H1 (cell line): ENCODE data around the gene ADAT3. TPM values are rescaled to one million over a fixed set of nuclear protein-coding genes. Genes with fewer than 3 reads are reported as not detected.

ENCODE experiments used
- CTCF ChIA-PET: fragments of 300-600 bp; sonication (Branson Sonifier 250); formaldehyde crosslinking; loops from one replicate; lab custom pipeline; 2021; ENCODE audit not compliant: partially characterized antibody; lab: Charles Lee
- POLR2A ChIA-PET: fragments of 300-600 bp; sonication (Branson Sonifier 250); formaldehyde crosslinking; loops from one replicate; lab custom pipeline; 2021; ENCODE audit warnings: inconsistent platforms; ENCODE audit not compliant: partially characterized antibody; lab: Charles Lee
- DNase-seq, 2 experiments: peaks; one replicate each; pipeline versions ENCODE4 v3.0.0 to v3.0.0-alpha.2; 2010 to 2022; ENCODE audit warnings: low spot score in 2 of 2, low read depth in 1 of 2, mixed read lengths in 1 of 2
- FAIRE-seq: peaks from 2 replicates; lab custom pipeline; 2011; peaks lifted over from hg19 to GRCh38; lab: Jason Lieb, UNC
- H2AFZ ChIP-seq: 2 replicates; pipeline ENCODE4 v1.8.1; 2012; ENCODE audit warnings: low read length, inconsistent platforms
- H2AK5ac ChIP-seq: 2 replicates; pipeline ENCODE4 v1.6.1; 2013; ENCODE audit warnings: low read depth, low read length
- H2BK120ac ChIP-seq: replicated peaks from 2 replicates; pipeline ENCODE3; 2013; ENCODE audit warnings: low read depth, low read length, inconsistent platforms
- H2BK12ac ChIP-seq: 2 replicates; pipeline ENCODE4 v1.6.1; 2013; ENCODE audit warnings: low read depth, low read length
- H2BK15ac ChIP-seq: 2 replicates; pipeline ENCODE4 v1.6.1; 2013; ENCODE audit warnings: low read length
- H2BK20ac ChIP-seq: 2 replicates; pipeline ENCODE4 v1.6.1; 2013; ENCODE audit warnings: low read length
- H2BK5ac ChIP-seq: 2 replicates; pipeline ENCODE4 v1.6.1; 2013; ENCODE audit warnings: low read depth, low read length
- H3K14ac ChIP-seq: 2 replicates; pipeline ENCODE4 v1.6.1; 2013; ENCODE audit warnings: inconsistent platforms; ENCODE audit not compliant: insufficient read length
- H3K18ac ChIP-seq: 2 replicates; pipeline ENCODE4 v1.6.1; 2013; ENCODE audit warnings: low read length; ENCODE audit errors: extremely low read depth
- H3K23ac ChIP-seq: 2 replicates; pipeline ENCODE4 v1.6.1; 2013; ENCODE audit warnings: inconsistent platforms; ENCODE audit not compliant: insufficient read length
- H3K23me2 ChIP-seq: 2 replicates; pipeline ENCODE4 v1.6.1; 2013; ENCODE audit warnings: low read depth, low read length
- H3K27ac ChIP-seq: 2 replicates; pipeline ENCODE4 v1.6.1; 2011; ENCODE audit warnings: low read depth, low read length, inconsistent platforms
- H3K27me3 ChIP-seq, 4 experiments: replicated peaks in 1 of 4; 1 replicate in 1 of 4; 2 replicates in 3 of 4; pipeline versions ENCODE4 v1.6.1 to v1.8.1; 2011 to 2013; ENCODE audit warnings: low read length in 3 of 4, mild to moderate bottlenecking in 3 of 4, inconsistent platforms in 2 of 4, mixed read lengths in 2 of 4, moderate library complexity in 1 of 4; ENCODE audit not compliant: control insufficient read depth in 3 of 4, insufficient read depth in 3 of 4; ENCODE audit errors: extremely low read depth in 1 of 4
- H3K36me3 ChIP-seq, 4 experiments: 2 replicates each; pipeline versions ENCODE4 v1.6.1 to v1.8.1; 2011 to 2013; ENCODE audit warnings: mild to moderate bottlenecking in 4 of 4, low read length in 3 of 4, moderate library complexity in 2 of 4, control low read depth in 1 of 4, inconsistent platforms in 1 of 4; ENCODE audit not compliant: insufficient read depth in 4 of 4, control insufficient read depth in 2 of 4
- H3K4ac ChIP-seq: replicated peaks from 2 replicates; pipeline ENCODE3; 2013; ENCODE audit warnings: low read length, low read depth, mixed read lengths, inconsistent platforms; ENCODE audit not compliant: insufficient read length
- H3K4me1 ChIP-seq, 4 experiments: replicated peaks in 1 of 4; 1 replicate in 1 of 4; 2 replicates in 3 of 4; pipeline versions ENCODE4 v1.6.1 to v1.8.1; 2011 to 2013; ENCODE audit warnings: low read length in 3 of 4, inconsistent platforms in 2 of 4, mixed read lengths in 1 of 4; ENCODE audit not compliant: insufficient read depth in 4 of 4, control insufficient read depth in 3 of 4
- H3K4me2 ChIP-seq, 2 experiments: 2 replicates each; pipeline versions ENCODE4 v1.6.1 to v1.8.1; 2011 to 2013; ENCODE audit warnings: low read depth in 2 of 2, low read length in 2 of 2, control low read depth in 1 of 2, inconsistent platforms in 1 of 2, mild to moderate bottlenecking in 1 of 2; ENCODE audit not compliant: insufficient read depth in 1 of 2
- H3K4me3 ChIP-seq, 4 experiments: fragments of 200-600, 300-600 bp in 1 of 4; sonication (generic), shearing (Covaris generic), sonication (Bioruptor Twin) in 1 of 4; 2 replicates each; pipeline versions ENCODE4 v1.5.1 to v1.8.1; 2011 to 2016; ENCODE audit warnings: low read length in 4 of 4, low read depth in 3 of 4, control low read depth in 2 of 4, inconsistent platforms in 2 of 4, mild to moderate bottlenecking in 2 of 4, mixed read lengths in 1 of 4, moderate library complexity in 1 of 4; ENCODE audit not compliant: insufficient read depth in 2 of 4; ENCODE audit errors: extremely low read depth in 1 of 4
- H3K56ac ChIP-seq: replicated peaks from 2 replicates; pipeline ENCODE3; 2013; ENCODE audit warnings: low read depth, mild to moderate bottlenecking, mixed read lengths, low read length, inconsistent platforms; ENCODE audit not compliant: insufficient read length
- H3K79me1 ChIP-seq: 2 replicates; pipeline ENCODE4 v1.6.1; 2013; ENCODE audit warnings: low read depth, low read length, control low read depth
- H3K79me2 ChIP-seq, 2 experiments: 2 replicates each; pipeline versions ENCODE4 v1.6.1 to v1.8.1; 2012 to 2013; ENCODE audit warnings: low read length in 2 of 2, mild to moderate bottlenecking in 2 of 2, inconsistent platforms in 1 of 2; ENCODE audit not compliant: insufficient read depth in 2 of 2, control insufficient read depth in 1 of 2
- H3K9ac ChIP-seq, 4 experiments: replicated peaks in 1 of 4; 1 replicate in 1 of 4; 2 replicates in 3 of 4; pipeline versions ENCODE4 v1.6.1 to v1.8.1; 2011 to 2013; ENCODE audit warnings: low read depth in 3 of 4, low read length in 3 of 4, control low read depth in 2 of 4, mild to moderate bottlenecking in 2 of 4, moderate library complexity in 2 of 4, inconsistent platforms in 1 of 4; ENCODE audit errors: extremely low read depth in 1 of 4
- H3K9me3 ChIP-seq, 2 experiments: 2 replicates each; pipeline versions ENCODE4 v1.6.1 to v1.8.1; 2012 to 2013; ENCODE audit warnings: mild to moderate bottlenecking in 2 of 2, moderate library complexity in 2 of 2, control low read depth in 1 of 2, inconsistent platforms in 1 of 2, low read depth in 1 of 2, low read length in 1 of 2, mixed read lengths in 1 of 2; ENCODE audit not compliant: insufficient read depth in 2 of 2
- H4K20me1 ChIP-seq, 2 experiments: replicated peaks in 1 of 2; 2 replicates each; pipeline versions ENCODE3 to v1.8.1; 2011 to 2013; ENCODE audit warnings: inconsistent platforms in 2 of 2, low read length in 2 of 2, mild to moderate bottlenecking in 1 of 2; ENCODE audit not compliant: insufficient read depth in 2 of 2, control insufficient read depth in 1 of 2
- H4K5ac ChIP-seq: 2 replicates; pipeline ENCODE4 v1.6.1; 2013; ENCODE audit warnings: low read length, low read depth, mixed read lengths, inconsistent platforms; ENCODE audit not compliant: insufficient read length
- H4K8ac ChIP-seq: 2 replicates; pipeline ENCODE4 v1.8.0; 2013; ENCODE audit warnings: mild to moderate bottlenecking, moderate library complexity, low read length, inconsistent platforms; ENCODE audit not compliant: insufficient read depth; ENCODE audit errors: extremely low read depth
- H4K91ac ChIP-seq: replicated peaks from 2 replicates; pipeline ENCODE3; 2013; ENCODE audit warnings: low read length, mixed read lengths, inconsistent platforms; ENCODE audit not compliant: insufficient read length
- CBX8 ChIP-seq: fragments of 300-800, 300-1000 bp; sonication (generic); IDR thresholded peaks from 2 replicates; pipeline ENCODE4 v1.7.1; 2016; ENCODE audit warnings: low read depth, low read length, borderline replicate concordance
- EP300 ChIP-seq, 2 experiments: IDR thresholded peaks; 1 replicate in 1 of 2; 2 replicates in 1 of 2; pipeline ENCODE4 v1.6.1; 2011 to 2012; ENCODE audit warnings: low read depth in 2 of 2, low read length in 2 of 2, mild to moderate bottlenecking in 2 of 2, borderline replicate concordance in 1 of 2, inconsistent platforms in 1 of 2, moderate library complexity in 1 of 2
- HDAC6 ChIP-seq: IDR thresholded peaks from one replicate; pipeline ENCODE4 v1.7.1; 2012; ENCODE audit warnings: low read depth, mild to moderate bottlenecking, inconsistent platforms, low read length, moderate library complexity
- KDM1A ChIP-seq: fragments of 200-600, 300-600 bp; sonication (generic); IDR thresholded peaks from 2 replicates; pipeline ENCODE4 v1.7.1; 2016; ENCODE audit warnings: mild to moderate bottlenecking, low read length, borderline replicate concordance
- KDM4A ChIP-seq: IDR thresholded peaks from one replicate; pipeline ENCODE4 v1.7.1; 2012; ENCODE audit warnings: low read depth, mild to moderate bottlenecking, moderate library complexity, low read length, inconsistent platforms; ENCODE audit not compliant: severe bottlenecking
- SP2 ChIP-seq: IDR thresholded peaks from 2 replicates; pipeline ENCODE4 v1.6.1; 2012; ENCODE audit warnings: mild to moderate bottlenecking, low read length, inconsistent platforms
- SRF ChIP-seq: IDR thresholded peaks from 2 replicates; pipeline ENCODE4 v1.6.1; 2011; ENCODE audit warnings: mild to moderate bottlenecking, low read depth, low read length, moderate library complexity
- TCF12 ChIP-seq: IDR thresholded peaks from 2 replicates; pipeline ENCODE4 v1.6.1; 2011; ENCODE audit warnings: low read depth, mild to moderate bottlenecking, low read length
- WGBS, 2 experiments: shearing (Covaris generic) in 1 of 2; methylation state at CpG; one replicate each; pipeline versions ENCODE4 v1.1.6 to v1.1.7; 2013 to 2015; ENCODE audit warnings: low lambda C conversion rate in 2 of 2, mixed read lengths in 2 of 2, inconsistent platforms in 1 of 2, low coverage in 1 of 2, missing lambda C conversion rate in 1 of 2; ENCODE audit not compliant: insufficient replicate concordance in 2 of 2, insufficient coverage in 1 of 2, insufficient read length in 1 of 2; ENCODE audit errors: extremely low coverage in 1 of 2, missing lambda C conversion rate in 1 of 2; 5-methylcytosine and 5-hydroxymethylcytosine counted together
- polyA plus RNA-seq, 7 experiments: library from polyadenylated mRNA; depleted of rRNA in 3 of 7; stranded (reverse) in 5 of 7; unstranded in 2 of 7; fragments of >200 nt in 5 of 7; fragments of 200-250 nt in 2 of 7; gene quantifications; 1 replicate in 5 of 7; 2 replicates in 1 of 7; 4 replicates in 1 of 7; pipeline versions ENCODE4 v1.2.1 to v1.2.3, GENCODE V29; 2011 to 2013; ENCODE audit warnings: missing spikeins in 2 of 7, mixed read lengths in 2 of 7
- total RNA-seq: library from RNA; stranded (reverse); fragmentation: NEBNext Ultra II Directional; extraction: Animal tissue kit (Norgen Biotek cat#: 25700); gene quantifications from 2 replicates; pipeline ENCODE4 v1.2.1, GENCODE V29; 2021
- TF ChIP-seq, protein P1 (sequence below): IDR thresholded peaks from 2 replicates; pipeline ENCODE4 v1.6.1; 2011; ENCODE audit warnings: low read depth, mild to moderate bottlenecking, low read length; ENCODE audit not compliant: insufficient read depth
- TF ChIP-seq, protein P2 (sequence below): IDR thresholded peaks from 2 replicates; pipeline ENCODE4 v1.6.1; 2012; ENCODE audit warnings: inconsistent platforms

The ADAT3 gene
- total and polyA plus RNA-seq, 2 of the 8 experiments (the other 6 are each of a cell fraction or from before 2014, with no cell fraction given) = 5.4 to 10.8 TPM

DNA sequence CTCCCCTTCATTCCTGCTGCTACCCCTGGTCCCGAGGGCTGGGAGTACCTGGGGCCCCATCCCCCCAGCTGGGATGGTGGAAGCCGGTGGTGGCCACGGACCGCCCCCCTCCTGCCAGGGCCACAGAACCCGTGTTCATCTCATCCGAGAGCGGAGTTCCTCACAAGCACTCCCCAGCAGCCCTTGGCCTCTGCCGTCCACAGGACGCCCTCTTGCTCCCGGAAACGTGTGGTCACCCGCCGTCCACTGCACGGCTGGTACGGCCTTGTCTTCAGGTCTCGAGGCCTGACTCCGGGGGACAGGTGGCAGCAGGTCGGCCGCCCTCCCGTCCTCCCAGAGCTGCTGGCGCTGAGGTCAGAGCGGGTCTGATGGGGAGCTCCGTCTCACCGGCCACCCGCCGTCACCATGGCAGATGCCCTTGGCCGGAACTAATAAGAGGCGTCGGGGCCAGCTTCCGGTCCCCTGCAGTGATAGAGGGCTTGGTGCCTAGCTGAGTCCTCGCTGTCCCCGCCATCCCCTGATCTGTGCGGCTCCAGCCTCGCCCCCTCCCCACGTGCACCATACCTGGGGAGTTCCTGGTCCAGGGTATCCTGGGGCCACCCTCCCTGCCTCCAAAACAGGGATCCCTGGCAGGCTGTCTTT lies 19.2 kb downstream of the ADAT3 start:
- H2AFZ ChIP-seq = no peak overlapping the region
- peaks cover 3% of the 10 kb centered on the region; the same call in 1 of the 2 replicates for H3K79me1 ChIP-seq
- peaks cover 3 to 6% of the 10 kb centered on the region in 2 experiments for H4K20me1 ChIP-seq
- no peaks in the 10 kb centered on the region for H3K79me2 ChIP-seq
- H4K8ac ChIP-seq = peak overlapping the region; percentile 25; the same call in 1 of the 2 replicates
- ChIA-PET POLR2A (interaction anchor here (1.7 to 2.6 kb wide), 2 partner anchors 12 to 18 kb away, joined by 8 to 12 read pairs; no protein-coding TSS in a partner anchor), CTCF (interaction anchor here (0.9 to 6.5 kb wide), 4 partner anchors 12 to 71 kb away, joined by 3 to 39 read pairs (median 3); no protein-coding TSS in a partner anchor)
- WGBS, 2 experiments = 88% methylated on average over 21 of the region's 35 CpGs; no CpG with 5 or more reads in 1 of the 2 experiments
- H3K4me2 ChIP-seq = no peak overlapping the region
- no peak overlapping the region for H3K23ac ChIP-seq
- H3K9me3 ChIP-seq = no peaks in the 10 kb centered on the region
- no peak overlapping the region for H3K14ac ChIP-seq
- H2BK15ac ChIP-seq = no peak overlapping the region
- H3K27me3 ChIP-seq = no peaks in the 10 kb centered on the region; a peak in 1 of 7 replicates
- no peak for FAIRE-seq
- no peak overlapping the region for H4K91ac ChIP-seq
- H2BK5ac ChIP-seq = no peak overlapping the region
- H3K27ac ChIP-seq = no peak overlapping the region
- H2BK12ac ChIP-seq = no peak overlapping the region
- H2AK5ac ChIP-seq = no peak overlapping the region
- no peak overlapping the region for H2BK20ac ChIP-seq
- no peak overlapping the region for H3K18ac ChIP-seq
- no peak overlapping the region for H3K56ac ChIP-seq
- 0 out of 2 replicates have a peak, but pooled peaks cover 2% of the 10 kb centered on the region for H3K23me2 ChIP-seq
- no peak overlapping the region for H3K4ac ChIP-seq
- H2BK120ac ChIP-seq = no peak overlapping the region
- peaks cover 0 to 5% (median 0%) of the 10 kb centered on the region in 4 experiments; a peak in 1 of 7 replicates for H3K4me1 ChIP-seq
- H4K5ac ChIP-seq = no peak overlapping the region
- H3K36me3 ChIP-seq = peaks cover 5 to 33% (median 17%) of the 10 kb centered on the region in 4 experiments; a peak in 7 of 8 replicates
- H3K4me3 ChIP-seq = no peak overlapping the region
- no peak overlapping the region for H3K9ac ChIP-seq
- DNase-seq = no peak
- no peak for TF ChIP-seq KDM4A
- TF ChIP-seq TCF12 = no peak
- TF ChIP-seq EP300 (IDR thresholded peaks at IDR 0.05; ENCODE audit: borderline replicate concordance in 1 of 2, low read depth in 2 of 2, low read length in 2 of 2) = no peak
- TF ChIP-seq SP2 = no peak
- TF ChIP-seq CBX8 = no peak
- TF ChIP-seq, protein P1, sequence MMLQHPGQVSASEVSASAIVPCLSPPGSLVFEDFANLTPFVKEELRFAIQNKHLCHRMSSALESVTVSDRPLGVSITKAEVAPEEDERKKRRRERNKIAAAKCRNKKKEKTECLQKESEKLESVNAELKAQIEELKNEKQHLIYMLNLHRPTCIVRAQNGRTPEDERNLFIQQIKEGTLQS = no peak
- TF ChIP-seq, protein P2, sequence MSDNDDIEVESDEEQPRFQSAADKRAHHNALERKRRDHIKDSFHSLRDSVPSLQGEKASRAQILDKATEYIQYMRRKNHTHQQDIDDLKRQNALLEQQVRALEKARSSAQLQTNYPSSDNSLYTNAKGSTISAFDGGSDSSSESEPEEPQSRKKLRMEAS = no peak
- no peak for TF ChIP-seq KDM1A
- TF ChIP-seq SRF = no peak
- no peak for TF ChIP-seq HDAC6
